GM18868 (cell line): ENCODE measurements around the gene GSTT2B.
"Not testable (repeated sequence)": the region's sequence is repeated elsewhere in the genome, so short reads cannot be mapped to it uniquely, and the experiment has no call there.

Experiments used
- ATAC-seq: cut with Tn5 transposase; IDR thresholded peaks from one replicate; pipeline ENCODE4 v1.9.1; 2021; ENCODE audit warnings: mild to moderate bottlenecking, moderate library complexity; ENCODE audit not compliant: unreplicated experiment

Gene GSTT2B

GRCh38 chr22:23949764-23950163, 11.2 kb downstream of the GSTT2B start:
- ATAC-seq = not testable (repeated sequence)

- not testable (repeated sequence) for ATAC-seq
These were observed 13.6 kb downstream of the GSTT2B start for GRCh38 chr22:23947391-23947790.

GRCh38 chr22:23940166-23940565, 20.8 kb downstream of the GSTT2B start:
- not testable (repeated sequence) for ATAC-seq

GRCh38 chr22:23939017-23939357, 22.0 kb downstream of the GSTT2B start:
- no peak for ATAC-seq

- no peak for ATAC-seq
These were observed 22.5 kb downstream of the GSTT2B start for GRCh38 chr22:23938328-23939016.

- ATAC-seq = no peak
These were observed 34.4 kb downstream of the GSTT2B start for GRCh38 chr22:23926561-23926960.

GRCh38 chr22:23925020-23925606, 35.9 kb downstream of the GSTT2B start:
- ATAC-seq = no peak

GRCh38 chr22:23922921-23923320, 38.1 kb downstream of the GSTT2B start:
- ATAC-seq = no peak

GRCh38 chr22:23921586-23922201, 39.3 kb downstream of the GSTT2B start:
- ATAC-seq = not testable (repeated sequence)

GRCh38 chr22:23920267-23920611, 40.8 kb downstream of the GSTT2B start:
- not testable (repeated sequence) for ATAC-seq

- ATAC-seq = no peak
These were observed 45.7 kb downstream of the GSTT2B start for GRCh38 chr22:23915290-23915689.

- ATAC-seq = peak; percentile 94
These were observed 47.2 kb downstream of the GSTT2B start for GRCh38 chr22:23913661-23914353.

- ATAC-seq = no peak
These were observed 47.7 kb downstream of the GSTT2B start for GRCh38 chr22:23913306-23913660.

- no peak for ATAC-seq
These were observed 48.6 kb downstream of the GSTT2B start for GRCh38 chr22:23912293-23912903.

- ATAC-seq = no peak
These were observed 49.5 kb downstream of the GSTT2B start for GRCh38 chr22:23911318-23911980.

- no peak for ATAC-seq
These were observed 50.4 kb downstream of the GSTT2B start for GRCh38 chr22:23910496-23911190.

GRCh38 chr22:23909296-23909898, 51.6 kb downstream of the GSTT2B start:
- ATAC-seq = no peak

- ATAC-seq = no peak
These were observed 52.3 kb downstream of the GSTT2B start for GRCh38 chr22:23908587-23909205.

- ATAC-seq = not testable (repeated sequence)
These were observed 53.6 kb downstream of the GSTT2B start for GRCh38 chr22:23907423-23907822.
